Kidney tubule cell (primary cell): ENCODE measurements around the gene RPL13A.
A peak's percentile ranks its signal among the peaks of the same experiment; 100 is the strongest.

ENCODE experiments used
- DNase-seq: peaks from one replicate; pipeline ENCODE4 v3.0.0-alpha.2; 2018; ENCODE audit warnings: low spot score

RPL13A gene

GRCh38 chr19:49486232-49486631, 1.2 kb upstream of the RPL13A start:
- DNase-seq = no peak

GRCh38 chr19:49486710-49487276, 615 bp upstream of the RPL13A start:
- no peak for DNase-seq

- DNase-seq = peak; percentile 36
Measured at GRCh38 chr19:49488046-49488862, 846 bp downstream of the RPL13A start.

GRCh38 chr19:49488863-49489537, 1.6 kb downstream of the RPL13A start:
- DNase-seq = no peak

- DNase-seq = no peak
Measured at GRCh38 chr19:49489601-49490167, 2.3 kb downstream of the RPL13A start.

- no peak for DNase-seq
Measured at GRCh38 chr19:49490287-49491029, 3.0 kb downstream of the RPL13A start.

GRCh38 chr19:49491030-49491803, 3.8 kb downstream of the RPL13A start:
- DNase-seq = no peak

- no peak for DNase-seq
Measured at GRCh38 chr19:49491804-49492572, 4.6 kb downstream of the RPL13A start.

GRCh38 chr19:49492573-49493405, 5.4 kb downstream of the RPL13A start:
- peak; percentile 47 for DNase-seq

- no peak for DNase-seq
Measured at GRCh38 chr19:49496574-49497008, 9.2 kb downstream of the RPL13A start.

GRCh38 chr19:49497047-49497788, 9.8 kb downstream of the RPL13A start:
- DNase-seq = peak; percentile 64

GRCh38 chr19:49497789-49498103, 10.3 kb downstream of the RPL13A start:
- no peak for DNase-seq

GRCh38 chr19:49498475-49498874, 11.1 kb downstream of the RPL13A start:
- DNase-seq = no peak

- no peak for DNase-seq
Measured at GRCh38 chr19:49499030-49499670, 11.7 kb downstream of the RPL13A start.

GRCh38 chr19:49502866-49503581, 15.6 kb downstream of the RPL13A start:
- peak; percentile 58 for DNase-seq

GRCh38 chr19:49503582-49503962, 16.2 kb downstream of the RPL13A start:
- no peak for DNase-seq

GRCh38 chr19:49506575-49507105, 19.2 kb downstream of the RPL13A start:
- DNase-seq = peak; percentile 68
